ENCODE data around the gene HTRA3.

DNA sequence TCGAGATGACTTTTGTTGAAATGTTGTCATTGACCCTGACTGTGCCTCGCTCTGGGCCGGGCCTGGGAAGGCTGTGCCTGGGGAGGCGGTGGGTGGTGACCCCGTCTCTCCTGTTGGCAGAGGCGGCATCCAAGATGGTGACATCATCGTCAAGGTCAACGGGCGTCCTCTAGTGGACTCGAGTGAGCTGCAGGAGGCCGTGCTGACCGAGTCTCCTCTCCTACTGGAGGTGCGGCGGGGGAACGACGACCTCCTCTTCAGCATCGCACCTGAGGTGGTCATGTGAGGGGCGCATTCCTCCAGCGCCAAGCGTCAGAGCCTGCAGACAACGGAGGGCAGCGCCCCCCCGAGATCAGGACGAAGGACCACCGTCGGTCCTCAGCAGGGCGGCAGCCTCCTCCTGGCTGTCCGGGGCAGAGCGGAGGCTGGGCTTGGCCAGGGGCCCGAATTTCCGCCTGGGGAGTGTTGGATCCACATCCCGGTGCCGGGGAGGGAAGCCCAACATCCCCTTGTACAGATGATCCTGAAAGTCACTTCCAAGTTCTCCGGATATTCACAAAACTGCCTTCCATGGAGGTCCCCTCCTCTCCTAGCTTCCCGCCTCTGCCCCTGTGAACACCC, 36.4 kb downstream of the HTRA3 start:
- no peak for TF ChIP-seq POLR2A (IDR thresholded peaks at IDR 0.05)
- TF ChIP-seq, protein P1, sequence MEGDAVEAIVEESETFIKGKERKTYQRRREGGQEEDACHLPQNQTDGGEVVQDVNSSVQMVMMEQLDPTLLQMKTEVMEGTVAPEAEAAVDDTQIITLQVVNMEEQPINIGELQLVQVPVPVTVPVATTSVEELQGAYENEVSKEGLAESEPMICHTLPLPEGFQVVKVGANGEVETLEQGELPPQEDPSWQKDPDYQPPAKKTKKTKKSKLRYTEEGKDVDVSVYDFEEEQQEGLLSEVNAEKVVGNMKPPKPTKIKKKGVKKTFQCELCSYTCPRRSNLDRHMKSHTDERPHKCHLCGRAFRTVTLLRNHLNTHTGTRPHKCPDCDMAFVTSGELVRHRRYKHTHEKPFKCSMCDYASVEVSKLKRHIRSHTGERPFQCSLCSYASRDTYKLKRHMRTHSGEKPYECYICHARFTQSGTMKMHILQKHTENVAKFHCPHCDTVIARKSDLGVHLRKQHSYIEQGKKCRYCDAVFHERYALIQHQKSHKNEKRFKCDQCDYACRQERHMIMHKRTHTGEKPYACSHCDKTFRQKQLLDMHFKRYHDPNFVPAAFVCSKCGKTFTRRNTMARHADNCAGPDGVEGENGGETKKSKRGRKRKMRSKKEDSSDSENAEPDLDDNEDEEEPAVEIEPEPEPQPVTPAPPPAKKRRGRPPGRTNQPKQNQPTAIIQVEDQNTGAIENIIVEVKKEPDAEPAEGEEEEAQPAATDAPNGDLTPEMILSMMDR (IDR thresholded peaks at IDR 0.05 in 8 of 11, conservative IDR thresholded peaks at IDR 0.05 in 3 of 11): no peak
